Measurements from ENCODE around the gene SULT1B1.

SULT1B1 gene

DNA sequence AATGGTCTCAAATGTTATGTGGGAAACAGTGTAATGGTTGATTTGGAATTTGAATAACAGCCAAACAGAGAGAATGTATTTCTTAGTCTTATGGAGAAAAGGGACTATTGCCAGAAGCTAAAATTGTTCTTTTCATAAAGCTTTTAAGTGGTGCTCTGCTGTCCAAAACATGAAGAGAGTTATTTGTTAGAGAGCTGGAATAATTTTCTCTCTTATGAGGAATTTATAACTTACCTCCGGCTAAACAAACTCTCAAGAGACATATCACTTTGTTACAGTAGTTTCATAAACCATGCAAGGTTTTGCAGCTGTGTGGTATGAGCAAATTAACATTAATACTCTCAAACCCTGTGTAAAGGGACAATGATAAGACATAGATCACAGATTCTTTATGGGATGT is 28.6 kb downstream of the SULT1B1 start:
- Mint-ChIP-seq H3K4me3 (no peak overlapping the region), H3K9me3 (no peaks in the 10 kb centered on the region), H3K4me1 (no peaks in the 10 kb centered on the region)

DNA sequence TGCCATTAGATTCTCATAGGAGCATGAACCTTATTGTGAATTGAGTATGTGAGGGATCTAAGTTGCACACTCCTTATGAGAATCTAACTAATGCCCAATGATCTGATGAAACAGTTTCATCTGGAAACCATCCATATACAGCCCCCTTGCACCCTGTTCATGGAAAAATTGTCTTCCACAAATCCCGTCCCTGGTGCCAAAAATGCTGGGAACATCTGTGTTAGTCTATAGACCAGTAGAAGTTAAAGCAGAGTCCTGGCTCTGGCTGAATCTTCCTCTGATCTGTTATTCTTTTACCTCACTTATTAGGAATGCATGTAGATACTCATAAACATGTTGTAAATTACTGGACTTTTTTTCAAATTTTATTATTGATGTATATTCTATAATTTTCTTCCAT is 29.2 kb downstream of the SULT1B1 start:
- DNase-seq (ENCODE audit: low spot score in 2 of 2) (no peak), ATAC-seq (ENCODE audit: low read depth) (no peak)
- H3K36me3 Mint-ChIP-seq = no peaks in the 10 kb centered on the region
- no peaks in the 10 kb centered on the region for H3K27me3 Mint-ChIP-seq
- no peak overlapping the region for H3K4me3 Mint-ChIP-seq
- H3K27ac Mint-ChIP-seq = no peak overlapping the region
- no peaks in the 10 kb centered on the region for H3K9me3 Mint-ChIP-seq
- H3K4me1 Mint-ChIP-seq = no peaks in the 10 kb centered on the region

More for the DNA sequence above, 28.6 kb downstream of the SULT1B1 start:
- no peak overlapping the region for H3K27ac Mint-ChIP-seq
- no peak for DNase-seq (ENCODE audit: low spot score in 2 of 2)
- H3K36me3 Mint-ChIP-seq = no peaks in the 10 kb centered on the region
- H3K27me3 Mint-ChIP-seq = no peaks in the 10 kb centered on the region
- no peak for ATAC-seq (ENCODE audit: low read depth)

DNA sequence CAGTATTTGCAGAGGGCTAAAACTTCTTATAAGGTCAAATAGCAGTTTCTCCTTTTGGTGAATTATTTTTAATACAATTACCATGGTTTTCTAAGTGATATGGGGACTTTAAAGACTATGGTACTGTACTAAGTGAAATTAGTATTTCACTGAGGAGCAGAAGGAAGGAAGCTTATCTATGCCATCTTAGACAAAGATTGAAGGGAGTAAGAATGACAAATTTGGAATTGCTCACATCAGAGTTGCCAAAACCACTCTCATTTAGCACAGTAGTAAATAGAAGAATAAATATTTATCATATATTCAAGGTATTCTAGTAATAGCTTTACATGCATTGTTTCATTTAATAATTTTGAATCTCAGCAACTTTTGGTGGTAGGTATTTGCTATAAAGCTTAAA is 30.4 kb downstream of the SULT1B1 start:
- DNase-seq (ENCODE audit: low spot score in 2 of 2) (no peak), ATAC-seq (ENCODE audit: low read depth) (no peak)
- H3K9me3 Mint-ChIP-seq = no peaks in the 10 kb centered on the region
- no peak overlapping the region for H3K4me3 Mint-ChIP-seq
- H3K36me3 Mint-ChIP-seq = no peaks in the 10 kb centered on the region
- H3K27ac Mint-ChIP-seq = no peak overlapping the region
- no peaks in the 10 kb centered on the region for H3K4me1 Mint-ChIP-seq
- no peaks in the 10 kb centered on the region for H3K27me3 Mint-ChIP-seq

DNA sequence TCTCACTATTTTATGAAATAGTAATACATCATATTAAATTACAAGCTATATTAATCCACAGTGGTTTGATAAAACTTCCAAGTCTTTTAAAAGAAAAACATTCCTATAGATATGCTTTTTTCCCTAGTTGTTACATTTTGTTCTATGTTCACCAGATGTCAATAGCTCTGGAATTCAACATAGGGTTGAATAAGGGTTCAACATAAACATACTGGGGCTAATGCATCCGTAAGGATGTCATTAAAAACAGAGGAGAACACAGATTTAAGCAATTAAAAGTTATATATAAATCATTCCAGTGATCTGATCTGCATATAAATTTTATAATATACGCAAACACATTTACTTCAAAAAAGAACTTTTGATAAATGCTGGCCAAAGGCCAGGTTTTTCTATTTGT is 32.5 kb downstream of the SULT1B1 start:
- ATAC-seq (ENCODE audit: low read depth) (no peak), DNase-seq (ENCODE audit: low spot score in 2 of 2) (no peak)
- Mint-ChIP-seq H3K4me1 (no peaks in the 10 kb centered on the region), H3K27me3 (no peaks in the 10 kb centered on the region), H3K9me3 (no peaks in the 10 kb centered on the region), H3K4me3 (no peak overlapping the region), H3K36me3 (no peaks in the 10 kb centered on the region), H3K27ac (no peak overlapping the region)

DNA sequence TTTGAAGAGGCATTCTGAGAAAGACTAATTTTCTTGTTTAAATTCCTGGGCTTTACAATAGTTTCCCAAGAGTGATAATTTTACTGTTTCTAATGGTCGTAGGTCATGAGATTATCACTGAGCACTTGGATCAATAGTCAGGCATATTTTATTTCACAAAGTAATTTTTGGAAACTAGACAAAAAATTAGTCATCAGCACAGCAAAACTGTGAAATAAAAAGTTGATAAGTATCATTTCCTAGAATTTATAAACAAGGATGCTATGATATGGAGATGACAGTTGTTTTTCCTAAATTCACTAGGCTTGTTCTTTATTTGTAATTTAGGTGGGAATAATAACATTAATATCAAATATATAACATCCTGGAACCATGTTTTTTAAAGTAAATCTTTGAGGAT is 33.0 kb downstream of the SULT1B1 start:
- H3K4me1 Mint-ChIP-seq = no peaks in the 10 kb centered on the region
- ATAC-seq (ENCODE audit: low read depth) (no peak), DNase-seq (ENCODE audit: low spot score in 2 of 2) (no peak)
- H3K4me3 Mint-ChIP-seq = no peak overlapping the region
- H3K27me3 Mint-ChIP-seq = no peaks in the 10 kb centered on the region
- H3K27ac Mint-ChIP-seq = no peak overlapping the region
- no peaks in the 10 kb centered on the region for H3K36me3 Mint-ChIP-seq
- H3K9me3 Mint-ChIP-seq = no peaks in the 10 kb centered on the region

DNA sequence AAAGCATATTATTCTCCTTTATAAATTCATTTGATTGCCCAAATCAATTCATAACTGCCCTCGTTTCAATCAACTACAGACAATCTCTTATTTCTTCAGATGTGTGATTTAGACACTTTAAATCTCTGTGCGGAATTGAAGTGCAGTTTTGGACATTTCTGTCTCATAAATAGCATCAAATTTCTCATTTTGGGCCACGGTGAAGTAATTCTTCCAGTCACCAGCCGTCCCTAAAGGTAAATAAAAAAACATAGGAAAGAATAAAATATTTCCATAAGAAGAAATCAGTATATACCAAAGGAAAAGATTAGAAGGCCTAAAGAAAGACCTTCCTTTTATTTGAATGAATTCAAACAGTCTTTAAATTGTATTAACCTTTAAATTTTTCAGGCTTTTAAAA is 33.4 kb downstream of the SULT1B1 start:
- H3K4me3 Mint-ChIP-seq = no peak overlapping the region
- no peaks in the 10 kb centered on the region for H3K4me1 Mint-ChIP-seq
- no peak for DNase-seq (ENCODE audit: low spot score in 2 of 2)
- H3K36me3 Mint-ChIP-seq = no peaks in the 10 kb centered on the region
- no peaks in the 10 kb centered on the region for H3K27me3 Mint-ChIP-seq
- H3K9me3 Mint-ChIP-seq = no peaks in the 10 kb centered on the region
- H3K27ac Mint-ChIP-seq = no peak overlapping the region
- no peak for ATAC-seq (ENCODE audit: low read depth)

DNA sequence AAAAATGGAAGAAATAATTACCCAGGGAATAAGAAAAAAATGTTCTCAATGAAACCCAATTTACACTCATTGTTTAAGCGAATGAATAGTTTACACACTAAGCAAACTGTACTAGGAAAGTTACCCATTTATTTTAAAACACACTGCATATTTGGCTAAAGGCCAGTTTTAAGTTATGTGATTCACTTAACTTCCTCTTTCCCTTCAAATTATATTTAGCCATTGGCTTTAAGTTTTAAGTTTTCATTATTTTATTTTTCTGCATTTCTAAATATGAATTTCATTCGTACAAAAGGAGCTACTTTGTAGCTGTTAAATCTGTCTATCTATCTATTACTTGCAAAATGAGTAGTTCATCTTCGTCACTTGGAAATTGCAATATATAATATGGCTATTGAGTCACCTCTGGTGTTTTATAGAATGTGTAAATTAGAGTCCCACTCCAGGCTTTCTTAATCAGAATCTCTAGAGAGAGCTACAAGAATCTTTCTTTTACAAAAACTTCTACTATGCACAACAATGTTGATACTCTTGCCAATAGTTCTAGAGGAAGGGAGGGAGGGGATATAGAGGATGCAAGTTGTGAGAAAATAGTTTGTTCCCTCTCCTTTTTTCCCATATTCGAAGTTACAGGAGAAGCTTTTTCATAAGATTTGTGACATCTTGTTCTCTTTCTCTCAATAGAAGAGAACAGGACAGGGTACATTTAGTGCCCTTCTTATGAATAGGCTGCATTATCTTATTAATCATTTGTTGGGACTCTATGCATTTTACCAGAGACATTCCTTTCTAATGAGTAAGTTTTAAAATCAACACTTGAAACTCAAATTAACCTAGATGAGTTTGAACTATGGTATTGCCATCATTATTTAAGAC is 41.8 kb downstream of the SULT1B1 start:
- no peaks in the 10 kb centered on the region for H3K36me3 Mint-ChIP-seq
- H3K4me3 Mint-ChIP-seq = no peak overlapping the region
- H3K4me1 Mint-ChIP-seq = no peaks in the 10 kb centered on the region
- H3K9me3 Mint-ChIP-seq = no peaks in the 10 kb centered on the region
- no peak overlapping the region for H3K27ac Mint-ChIP-seq
- DNase-seq (ENCODE audit: low spot score in 2 of 2) (no peak), ATAC-seq (ENCODE audit: low read depth) (no peak)
- H3K27me3 Mint-ChIP-seq = no peaks in the 10 kb centered on the region

DNA sequence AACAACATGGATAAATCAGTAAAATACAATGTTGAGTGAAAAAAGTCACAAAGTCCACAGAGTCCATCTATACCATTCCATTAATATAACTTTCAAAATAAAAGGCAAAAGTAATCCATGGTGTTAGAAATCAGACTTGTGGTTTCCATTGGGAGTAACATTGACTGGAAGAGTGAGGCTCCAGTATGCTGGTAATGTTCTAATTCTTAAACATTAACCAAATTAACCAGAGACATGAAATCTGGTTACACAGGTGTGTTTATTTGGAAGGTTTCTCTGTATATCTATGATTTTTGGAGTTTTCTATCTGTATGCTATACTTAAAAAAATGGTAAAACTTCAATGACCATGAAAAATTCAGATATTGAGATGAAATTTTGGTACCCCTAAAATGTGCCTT is 42.6 kb downstream of the SULT1B1 start:
- Mint-ChIP-seq H3K9me3 (no peaks in the 10 kb centered on the region), H3K4me1 (no peaks in the 10 kb centered on the region), H3K36me3 (no peaks in the 10 kb centered on the region), H3K4me3 (no peak overlapping the region), H3K27me3 (no peaks in the 10 kb centered on the region), H3K27ac (no peak overlapping the region)
- no peak for ATAC-seq (ENCODE audit: low read depth)
- DNase-seq (ENCODE audit: low spot score in 2 of 2) = no peak

DNA sequence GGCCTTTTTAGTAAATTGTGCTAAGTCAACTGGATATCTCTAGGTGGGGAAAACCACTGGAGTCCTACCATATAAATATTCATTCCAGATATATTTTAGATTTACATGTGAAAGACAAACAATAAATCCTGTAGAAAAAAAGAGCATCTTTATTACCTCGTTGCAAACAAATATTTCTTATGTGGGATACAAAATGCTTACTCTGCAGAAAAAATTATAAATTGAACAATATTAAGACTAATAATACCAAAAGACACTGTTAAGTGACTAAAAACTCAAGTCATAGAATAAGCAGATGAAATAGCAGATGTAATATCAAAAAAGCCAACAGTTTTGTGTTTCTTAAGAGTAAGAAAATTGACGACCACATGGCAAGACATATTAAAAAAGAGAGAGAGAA is 43.8 kb downstream of the SULT1B1 start:
- H3K9me3 Mint-ChIP-seq = no peaks in the 10 kb centered on the region
- H3K36me3 Mint-ChIP-seq = no peaks in the 10 kb centered on the region
- no peak for ATAC-seq (ENCODE audit: low read depth)
- H3K4me3 Mint-ChIP-seq = no peak overlapping the region
- H3K4me1 Mint-ChIP-seq = no peaks in the 10 kb centered on the region
- no peaks in the 10 kb centered on the region for H3K27me3 Mint-ChIP-seq
- H3K27ac Mint-ChIP-seq = no peak overlapping the region
- DNase-seq (ENCODE audit: low spot score in 2 of 2) = no peak

DNA sequence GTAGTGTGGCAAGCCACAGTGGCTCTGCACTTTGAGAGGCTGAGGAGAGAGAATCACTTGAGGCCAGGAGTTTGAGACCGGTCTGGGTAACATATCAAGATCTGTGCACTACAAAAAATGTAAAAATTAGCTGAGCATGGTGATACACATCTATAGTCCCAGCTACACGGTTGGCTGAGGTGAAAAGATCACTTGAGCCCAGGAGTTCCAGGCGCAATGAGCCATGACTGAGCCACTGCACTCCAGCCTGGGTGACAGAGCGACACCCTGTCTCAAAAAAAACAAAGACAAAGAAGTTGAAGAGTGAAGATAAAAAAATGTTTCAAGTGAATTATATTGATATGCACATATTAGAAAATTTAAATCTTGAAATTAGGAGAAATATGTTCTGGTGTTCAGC is 46.3 kb downstream of the SULT1B1 start:
- ATAC-seq (ENCODE audit: low read depth) (no peak), DNase-seq (ENCODE audit: low spot score in 2 of 2) (no peak)
- no peak overlapping the region for H3K27ac Mint-ChIP-seq
- H3K27me3 Mint-ChIP-seq = no peaks in the 10 kb centered on the region
- H3K4me3 Mint-ChIP-seq = no peak overlapping the region
- no peaks in the 10 kb centered on the region for H3K36me3 Mint-ChIP-seq
- no peaks in the 10 kb centered on the region for H3K4me1 Mint-ChIP-seq
- peaks cover 3% of the 10 kb centered on the region for H3K9me3 Mint-ChIP-seq

DNA sequence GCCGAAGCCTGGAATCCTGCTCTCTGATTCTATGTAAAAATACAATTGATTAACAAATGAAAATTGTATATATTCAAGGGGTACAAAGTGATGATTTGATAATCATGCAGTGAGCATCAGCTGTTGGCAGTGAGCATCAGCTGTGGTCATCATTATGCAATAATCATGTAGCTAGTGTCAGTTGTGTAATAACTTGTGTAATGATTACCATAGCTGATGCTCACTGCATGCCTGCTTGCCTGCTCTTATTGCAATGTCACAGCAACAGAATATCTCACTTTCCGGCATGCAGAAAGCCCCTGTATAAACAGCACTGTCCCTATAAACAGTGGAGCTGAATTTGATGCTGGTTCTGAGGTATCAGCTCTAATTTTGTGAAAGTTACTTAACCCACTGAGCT is 46.8 kb downstream of the SULT1B1 start:
- H3K36me3 Mint-ChIP-seq = no peaks in the 10 kb centered on the region
- no peak overlapping the region for H3K4me3 Mint-ChIP-seq
- DNase-seq (ENCODE audit: low spot score in 2 of 2) (no peak), ATAC-seq (ENCODE audit: low read depth) (no peak)
- no peaks in the 10 kb centered on the region for H3K4me1 Mint-ChIP-seq
- H3K27ac Mint-ChIP-seq = no peak overlapping the region
- peaks cover 3% of the 10 kb centered on the region for H3K9me3 Mint-ChIP-seq
- no peaks in the 10 kb centered on the region for H3K27me3 Mint-ChIP-seq

DNA sequence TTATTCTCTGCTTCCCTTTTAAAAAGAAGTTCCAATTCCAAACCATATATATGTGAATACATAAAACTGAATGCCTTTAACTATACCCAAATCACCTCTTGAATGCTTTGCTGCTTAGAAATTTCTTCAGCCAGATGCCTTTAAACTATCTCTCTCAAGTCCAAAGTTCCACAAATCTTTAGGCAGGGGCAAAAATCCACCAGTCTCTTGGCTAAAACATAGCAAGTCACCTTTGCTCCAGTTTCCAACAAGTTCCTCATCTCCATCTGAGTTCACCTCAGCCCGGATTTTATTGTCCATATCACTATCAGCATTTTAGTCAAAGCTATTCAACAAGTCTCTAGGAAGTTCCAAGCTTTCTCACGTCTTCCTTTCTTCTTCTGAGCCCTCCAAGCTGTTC is 49.8 kb downstream of the SULT1B1 start:
- Mint-ChIP-seq H3K4me1 (no peaks in the 10 kb centered on the region), H3K36me3 (no peaks in the 10 kb centered on the region), H3K27me3 (no peaks in the 10 kb centered on the region), H3K9me3 (peaks cover 3% of the 10 kb centered on the region), H3K4me3 (no peak overlapping the region), H3K27ac (no peak overlapping the region)
- ATAC-seq (ENCODE audit: low read depth) = no peak
- DNase-seq (ENCODE audit: low spot score in 2 of 2) = no peak

DNA sequence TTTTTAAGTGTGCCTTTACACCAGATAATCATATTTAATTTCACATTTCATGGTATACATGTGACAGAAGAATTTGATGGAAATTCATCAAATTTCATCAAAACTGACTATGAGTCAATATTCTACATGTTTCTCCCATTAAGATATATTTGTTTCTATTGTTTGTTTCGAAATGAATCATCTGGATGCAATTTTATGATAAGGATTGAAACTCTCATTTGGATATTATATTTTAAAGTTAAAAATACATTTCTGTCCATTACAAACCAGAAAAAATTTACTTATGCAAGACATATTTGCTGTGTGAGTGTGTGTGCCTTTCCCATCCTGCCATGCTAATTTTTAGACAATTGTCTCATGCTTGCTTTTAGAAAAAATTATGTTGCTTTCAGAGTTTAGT is 52.2 kb downstream of the SULT1B1 start:
- Mint-ChIP-seq H3K27me3 (no peaks in the 10 kb centered on the region), H3K27ac (no peak overlapping the region), H3K9me3 (peaks cover 3% of the 10 kb centered on the region), H3K4me3 (no peak overlapping the region), H3K36me3 (no peaks in the 10 kb centered on the region), H3K4me1 (no peaks in the 10 kb centered on the region)
- no peak for ATAC-seq (ENCODE audit: low read depth)
- no peak for DNase-seq (ENCODE audit: low spot score in 2 of 2)

DNA sequence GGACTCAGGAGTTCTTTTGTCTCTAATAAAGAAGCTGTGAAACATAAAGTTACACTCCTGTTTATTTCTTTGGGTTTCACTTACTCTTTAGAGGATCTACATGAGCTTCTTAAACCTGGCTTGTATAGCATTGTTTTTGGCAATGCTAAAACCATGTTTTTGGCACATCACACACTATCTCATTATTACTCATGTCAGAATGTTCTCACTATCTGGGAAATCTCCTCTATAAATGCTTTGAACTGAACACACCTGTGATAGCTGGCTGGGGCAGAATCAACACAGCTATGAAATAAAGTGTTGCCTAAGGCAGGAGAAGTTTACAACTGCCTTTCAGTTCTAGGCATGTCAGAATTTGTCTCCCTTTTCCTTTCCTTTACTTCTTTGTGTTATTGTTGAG is 52.6 kb downstream of the SULT1B1 start:
- Mint-ChIP-seq H3K9me3 (peaks cover 3% of the 10 kb centered on the region), H3K27ac (no peak overlapping the region), H3K4me1 (no peaks in the 10 kb centered on the region), H3K27me3 (no peaks in the 10 kb centered on the region), H3K36me3 (no peaks in the 10 kb centered on the region), H3K4me3 (no peak overlapping the region)
- no peak for ATAC-seq (ENCODE audit: low read depth)
- DNase-seq (ENCODE audit: low spot score in 2 of 2) = no peak

DNA sequence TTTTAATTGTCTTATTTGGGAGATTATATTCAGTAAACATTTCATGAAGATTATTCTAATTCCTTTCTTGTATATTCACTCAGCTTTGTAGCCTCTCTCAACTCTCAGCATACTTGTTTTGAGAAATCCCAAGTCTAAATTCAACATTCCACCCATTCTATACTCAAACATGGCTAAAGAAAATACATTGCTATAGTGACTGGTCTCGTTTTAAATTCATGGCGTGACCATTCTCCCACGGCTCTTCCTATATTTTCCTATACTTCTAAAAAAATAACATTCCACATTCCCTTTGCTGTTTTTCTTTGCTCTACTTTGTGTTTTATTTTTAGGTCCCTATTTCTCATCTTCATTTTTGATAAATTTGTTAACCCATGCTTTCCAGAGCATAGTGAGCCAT is 58.2 kb downstream of the SULT1B1 start:
- no peak for DNase-seq (ENCODE audit: low spot score in 2 of 2)
- Mint-ChIP-seq H3K4me1 (no peaks in the 10 kb centered on the region), H3K27ac (no peak overlapping the region), H3K9me3 (no peaks in the 10 kb centered on the region), H3K36me3 (no peaks in the 10 kb centered on the region), H3K27me3 (no peaks in the 10 kb centered on the region), H3K4me3 (no peak overlapping the region)
- no peak for ATAC-seq (ENCODE audit: low read depth)

Measured in memory B cell (primary cell).